Muscle of leg (tissue), 11 donors: Measurements from ENCODE around the gene TNS1. TPM values are rescaled to one million over a fixed set of nuclear protein-coding genes. Genes with fewer than 3 reads are reported as not detected.

ENCODE experiments used
- DNase-seq: peaks from one replicate; pipeline ENCODE4 v3.0.0; 2013
- H3K27ac ChIP-seq: one replicate; pipeline ENCODE4 v1.5.1; 2013; ENCODE audit warnings: mild to moderate bottlenecking, low read length, control low read depth
- H3K27me3 ChIP-seq: one replicate; pipeline ENCODE4 v1.6.1; 2013; ENCODE audit warnings: low read length; ENCODE audit not compliant: control insufficient read depth, insufficient read depth
- H3K36me3 ChIP-seq: one replicate; pipeline ENCODE4 v1.6.1; 2013; ENCODE audit warnings: low read length; ENCODE audit not compliant: control insufficient read depth, insufficient read depth
- H3K4me1 ChIP-seq: one replicate; pipeline ENCODE4 v1.6.1; 2013; ENCODE audit warnings: low read length; ENCODE audit not compliant: control insufficient read depth, insufficient read depth
- H3K4me3 ChIP-seq: one replicate; pipeline ENCODE4 v1.5.1; 2013; ENCODE audit warnings: low read length, control low read depth
- H3K9me3 ChIP-seq: replicated peaks from 2 replicates; pipeline ENCODE4 v1.6.1; 2013; ENCODE audit warnings: low read depth, low read length; ENCODE audit not compliant: control insufficient read depth
- WGBS: methylation state at CpG from one replicate; pipeline ENCODE4 v1.1.5; 2013; ENCODE audit warnings: missing lambda C conversion rate; ENCODE audit not compliant: insufficient coverage; 5-methylcytosine and 5-hydroxymethylcytosine counted together
- polyA plus RNA-seq, 8 donors: library from polyadenylated mRNA; unstranded; fragments of 120-200 nt; gene quantifications; one replicate each; pipeline versions ENCODE4 v1.2.1 to v1.2.3, GENCODE V29; 2013; ENCODE audit warnings: inconsistent platforms in 1 of 8, low replicate concordance in 1 of 8; ENCODE audit not compliant: insufficient read length in 8 of 8, insufficient read depth in 1 of 8
- total RNA-seq: library from RNA; stranded (reverse); fragments of 120-200 nt; gene quantifications from one replicate; pipeline ENCODE4 v1.2.4, GENCODE V29; 2013

The TNS1 gene
- total and polyA plus RNA-seq, 9 donors: 68.1 to 129 (median 114) TPM

GRCh38 chr2:217794133-217794986, 208.4 kb downstream of the TNS1 start:
- Histone ChIP-seq H3K4me1 (peaks cover 24% of the 10 kb centered on the region), H3K36me3 (peaks cover 12% of the 10 kb centered on the region), H3K27me3 (no peaks in the 10 kb centered on the region), H3K9me3 (no peaks in the 10 kb centered on the region), H3K27ac (no peak overlapping the region), H3K4me3 (no peak overlapping the region)
- peak; percentile 12 for DNase-seq
- WGBS: 76% methylated on average over 11 of the region's 13 CpGs

GRCh38 chr2:217793566-217794132, 209.1 kb downstream of the TNS1 start:
- WGBS: 55% methylated on average over 6 of the region's 8 CpGs
- Histone ChIP-seq H3K27me3 (no peaks in the 10 kb centered on the region), H3K36me3 (peaks cover 4% of the 10 kb centered on the region), H3K4me1 (peaks cover 25% of the 10 kb centered on the region), H3K4me3 (no peak overlapping the region), H3K9me3 (no peaks in the 10 kb centered on the region), H3K27ac (no peak overlapping the region)
- no peak for DNase-seq

GRCh38 chr2:217792626-217793527, 209.9 kb downstream of the TNS1 start:
- Histone ChIP-seq H3K4me3 (no peak overlapping the region), H3K4me1 (peaks cover 24% of the 10 kb centered on the region), H3K36me3 (peaks cover 3% of the 10 kb centered on the region), H3K27ac (no peak overlapping the region), H3K27me3 (no peaks in the 10 kb centered on the region), H3K9me3 (no peaks in the 10 kb centered on the region)
- no peak for DNase-seq
- WGBS: 80% methylated on average over 1 of the region's 5 CpGs

DNA sequence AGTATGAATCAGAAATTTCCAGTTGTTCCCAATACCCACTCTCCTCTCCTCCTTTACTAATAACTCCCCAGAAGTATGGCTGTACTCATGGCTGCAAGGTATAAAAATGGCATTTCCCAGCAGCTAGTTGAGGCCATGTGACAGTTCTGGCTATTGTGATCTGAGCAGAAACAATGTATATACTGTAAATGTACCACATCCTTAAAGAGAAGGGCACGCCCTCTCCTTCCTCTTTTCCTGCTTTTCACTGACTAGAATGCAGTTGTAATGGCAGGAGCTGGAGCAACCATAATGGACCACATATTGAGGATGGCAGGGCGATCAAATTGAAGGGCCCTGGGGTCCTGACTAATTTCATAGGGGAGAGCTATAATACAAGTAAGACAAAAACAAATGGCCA, 211.2 kb downstream of the TNS1 start:
- Histone ChIP-seq H3K4me3 (no peak overlapping the region), H3K4me1 (peaks cover 18% of the 10 kb centered on the region), H3K9me3 (no peaks in the 10 kb centered on the region), H3K27me3 (no peaks in the 10 kb centered on the region), H3K36me3 (peaks cover 3% of the 10 kb centered on the region), H3K27ac (no peak overlapping the region)
- WGBS: no CpG with 5 or more reads among the region's 2 CpGs
- DNase-seq: no peak

GRCh38 chr2:217790681-217791392, 212.0 kb downstream of the TNS1 start:
- H3K4me1 ChIP-seq: peaks cover 16% of the 10 kb centered on the region

DNA sequence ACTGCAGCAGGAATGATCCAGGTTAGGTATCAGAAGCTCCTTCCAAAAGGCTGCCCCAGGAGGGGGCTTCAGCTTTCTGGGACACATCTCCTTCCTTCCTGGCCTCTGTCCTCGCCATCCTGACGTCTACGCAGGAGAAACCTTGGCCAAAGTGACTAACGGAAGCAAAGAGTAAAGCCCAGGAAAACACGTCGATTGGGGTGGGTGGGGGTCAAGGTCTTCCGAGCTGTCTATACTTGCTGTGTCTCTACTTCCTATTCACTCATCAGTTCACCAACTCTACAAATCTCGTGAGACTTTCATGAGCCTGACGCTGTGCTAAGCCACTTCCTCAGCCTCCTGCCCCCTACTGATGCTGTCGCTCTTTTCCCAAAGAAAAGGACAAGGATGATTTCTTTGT, 212.6 kb downstream of the TNS1 start:
- Histone ChIP-seq H3K27me3 (no peaks in the 10 kb centered on the region), H3K4me3 (no peak overlapping the region), H3K4me1 (peaks cover 17% of the 10 kb centered on the region), H3K27ac (no peak overlapping the region), H3K36me3 (peaks cover 3% of the 10 kb centered on the region), H3K9me3 (no peaks in the 10 kb centered on the region)
- 56% methylated on average over 3 of the region's 10 CpGs for WGBS
- DNase-seq: no peak

More at GRCh38 chr2:217790681-217791392, 212.0 kb downstream of the TNS1 start:
- WGBS: 62% methylated on average over 3 of the region's 5 CpGs
- H3K27ac ChIP-seq: no peak overlapping the region
- no peaks in the 10 kb centered on the region for H3K27me3 ChIP-seq
- DNase-seq: no peak
- H3K36me3 ChIP-seq: peaks cover 3% of the 10 kb centered on the region
- no peaks in the 10 kb centered on the region for H3K9me3 ChIP-seq
- no peak overlapping the region for H3K4me3 ChIP-seq

- peaks cover 17% of the 10 kb centered on the region for H3K4me1 ChIP-seq
- no peaks in the 10 kb centered on the region for H3K27me3 ChIP-seq
- H3K27ac ChIP-seq: no peak overlapping the region
- H3K4me3 ChIP-seq: no peak overlapping the region
- no CpG with 5 or more reads among the region's 13 CpGs for WGBS
- H3K9me3 ChIP-seq: no peaks in the 10 kb centered on the region
- H3K36me3 ChIP-seq: peaks cover 3% of the 10 kb centered on the region
- no peak for DNase-seq
Observed at GRCh38 chr2:217789736-217790181, 213.0 kb downstream of the TNS1 start.

DNA sequence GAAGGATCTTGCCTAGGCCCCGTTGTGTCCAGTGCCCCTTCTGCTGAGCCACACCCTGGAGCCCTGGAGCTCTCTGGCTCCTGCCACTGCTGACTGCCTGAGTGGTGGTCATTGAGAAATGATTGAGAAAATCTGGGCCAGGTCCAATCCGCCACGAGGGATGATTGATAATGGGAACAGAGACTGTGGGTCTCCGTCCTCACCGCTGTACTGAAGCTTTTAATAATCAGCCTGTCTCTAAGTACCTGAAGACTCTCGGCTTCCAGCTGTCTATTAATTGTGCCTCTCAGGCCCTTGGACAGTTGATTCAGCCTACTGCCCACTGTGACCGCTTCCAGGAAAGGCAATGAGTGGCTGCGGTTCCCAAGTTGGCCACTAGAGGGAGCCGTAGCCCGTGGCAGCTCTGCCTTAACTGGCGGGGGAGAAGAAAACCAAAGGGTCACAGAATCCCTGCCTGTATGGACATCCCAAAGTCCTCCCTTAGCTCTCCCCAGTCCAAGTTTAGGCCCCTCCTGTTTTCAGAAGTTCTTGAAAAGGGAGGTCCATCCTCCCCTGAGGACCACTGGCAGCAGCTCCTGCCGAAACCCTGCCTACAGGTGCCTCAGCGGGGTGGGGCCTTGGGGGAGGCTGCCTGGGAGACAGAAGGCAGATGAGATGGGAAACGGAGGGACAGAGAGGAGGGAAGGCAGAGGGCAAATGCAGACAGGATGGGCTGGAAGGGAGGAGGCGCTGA, 213.6 kb downstream of the TNS1 start:
- no peaks in the 10 kb centered on the region for H3K27me3 ChIP-seq
- WGBS: 33% methylated on average over 11 of the region's 15 CpGs
- no peak overlapping the region for H3K27ac ChIP-seq
- no peaks in the 10 kb centered on the region for H3K9me3 ChIP-seq
- no peak overlapping the region for H3K4me3 ChIP-seq
- H3K36me3 ChIP-seq: peaks cover 3% of the 10 kb centered on the region
- peaks cover 12% of the 10 kb centered on the region for H3K4me1 ChIP-seq
- peak; percentile 87 for DNase-seq

GRCh38 chr2:217788669-217789002, 214.2 kb downstream of the TNS1 start:
- no peak for DNase-seq

More at GRCh38 chr2:217788669-217789002, 214.2 kb downstream of the TNS1 start:
- H3K36me3 ChIP-seq: peaks cover 3% of the 10 kb centered on the region
- no peaks in the 10 kb centered on the region for H3K27me3 ChIP-seq
- H3K4me1 ChIP-seq: peaks cover 11% of the 10 kb centered on the region
- H3K9me3 ChIP-seq: no peaks in the 10 kb centered on the region
- 84% methylated on average over 7 of the region's 7 CpGs for WGBS
- H3K27ac ChIP-seq: no peak overlapping the region
- no peak overlapping the region for H3K4me3 ChIP-seq
